Sciatic nerve (tissue), 2 donors: ENCODE measurements around the gene PXN. TPM values are rescaled to one million over a fixed set of nuclear protein-coding genes. Genes with fewer than 3 reads are reported as not detected.
"Not testable (repeated sequence)": the region's sequence is repeated elsewhere in the genome, so short reads cannot be mapped to it uniquely, and the experiment has no call there.

Source experiments
- ATAC-seq: fragments of 200-7000 bp; cut with Tn5 transposase; one replicate; pipeline ENCODE4 v1.9.1; 2020; ENCODE audit warnings: mild to moderate bottlenecking, moderate library complexity
- DNase-seq: peaks from one replicate; pipeline ENCODE4 v3.0.0-alpha.2; 2020; ENCODE audit warnings: low spot score
- intact Hi-C: fragments of 100-400 bp; cut with DNase I; formaldehyde crosslinking; loops from one replicate; pipeline ENCODE4 v1.14.2; 2022
- total RNA-seq: library from RNA; stranded (reverse); fragmentation: NEBNext Ultra II Directional; extraction: Animal tissue kit (Norgen Biotek cat#: 25700); gene quantifications from one replicate; pipeline ENCODE4 v1.2.1, GENCODE V29; 2021
- donor health status: DM: no; HTN: no; CAD: no.
- donor health status: DM: no; HTN: no; CAD: no.

The PXN gene
- total RNA-seq, 1 donor from 2014 or later, result 183 TPM

- peak; percentile 60 for ATAC-seq
- intact Hi-C loops, result no loop called here
- DNase-seq, result no peak
These were observed 17.9 kb downstream of the PXN start for GRCh38 chr12:120247621-120248030.

- ATAC-seq (no peak), DNase-seq (no peak)
- intact Hi-C loops, result no loop called here
These were observed 18.3 kb downstream of the PXN start for GRCh38 chr12:120247183-120247582.

- DNase-seq, ATAC-seq, intact Hi-C loops: not testable (repeated sequence)
These were observed 18.8 kb downstream of the PXN start for GRCh38 chr12:120246705-120247104.

GRCh38 chr12:120242971-120243699 is 22.4 kb downstream of the PXN start:
- intact Hi-C loops, result no loop called here
- DNase-seq (no peak), ATAC-seq (no peak)

- intact Hi-C loops, result no loop called here
These were observed 23.2 kb downstream of the PXN start for GRCh38 chr12:120242275-120242799.

GRCh38 chr12:120241561-120242274 is 23.8 kb downstream of the PXN start:
- DNase-seq, result no peak
- ATAC-seq, result no peak
- intact Hi-C loops, result no loop called here

More at GRCh38 chr12:120242275-120242799, 23.2 kb downstream of the PXN start:
- ATAC-seq, result no peak
- DNase-seq, result no peak

GRCh38 chr12:120240495-120240833 is 25.1 kb downstream of the PXN start:
- intact Hi-C loops, result no loop called here
- ATAC-seq (no peak), DNase-seq (no peak)

GRCh38 chr12:120239776-120240494 is 25.6 kb downstream of the PXN start:
- ATAC-seq, result no peak
- intact Hi-C loops, result no loop called here
- DNase-seq, result no peak

- intact Hi-C loops, result no loop called here
- no peak for ATAC-seq
- no peak for DNase-seq
These were observed 26.6 kb downstream of the PXN start for GRCh38 chr12:120238839-120239445.

- intact Hi-C loops, result no loop called here
These were observed 27.3 kb downstream of the PXN start for GRCh38 chr12:120238217-120238616.

GRCh38 chr12:120237360-120238171 is 28.0 kb downstream of the PXN start:
- intact Hi-C loops, result no loop called here
- ATAC-seq (peak; percentile 64), DNase-seq (peak; percentile 87)

More at GRCh38 chr12:120238217-120238616, 27.3 kb downstream of the PXN start:
- DNase-seq (no peak), ATAC-seq (no peak)

GRCh38 chr12:120236809-120237208 is 28.7 kb downstream of the PXN start:
- ATAC-seq, result not testable (repeated sequence)

GRCh38 chr12:120235369-120236323 is 29.9 kb downstream of the PXN start:
- DNase-seq (no peak), ATAC-seq (no peak)
- intact Hi-C loops, result no loop called here

More at GRCh38 chr12:120236809-120237208, 28.7 kb downstream of the PXN start:
- intact Hi-C loops, DNase-seq: not testable (repeated sequence)

GRCh38 chr12:120234643-120235368 is 30.7 kb downstream of the PXN start:
- ATAC-seq (peak; percentile 66), DNase-seq (peak; percentile 79)
- intact Hi-C loops, result no loop called here

GRCh38 chr12:120231316-120232011 is 34.1 kb downstream of the PXN start:
- no peak for ATAC-seq
- intact Hi-C loops, result no loop called here
- no peak for DNase-seq

- no peak for DNase-seq
- ATAC-seq, result no peak
- intact Hi-C loops, result no loop called here
These were observed 34.6 kb downstream of the PXN start for GRCh38 chr12:120230974-120231315.
